HG02623 (cell line): ENCODE results near the gene TUBA4A.

Experiments used
- ATAC-seq: cut with Tn5 transposase; IDR thresholded peaks from one replicate; pipeline ENCODE4 v1.9.1; 2021; ENCODE audit warnings: moderate library complexity; ENCODE audit not compliant: unreplicated experiment

The TUBA4A gene

DNA sequence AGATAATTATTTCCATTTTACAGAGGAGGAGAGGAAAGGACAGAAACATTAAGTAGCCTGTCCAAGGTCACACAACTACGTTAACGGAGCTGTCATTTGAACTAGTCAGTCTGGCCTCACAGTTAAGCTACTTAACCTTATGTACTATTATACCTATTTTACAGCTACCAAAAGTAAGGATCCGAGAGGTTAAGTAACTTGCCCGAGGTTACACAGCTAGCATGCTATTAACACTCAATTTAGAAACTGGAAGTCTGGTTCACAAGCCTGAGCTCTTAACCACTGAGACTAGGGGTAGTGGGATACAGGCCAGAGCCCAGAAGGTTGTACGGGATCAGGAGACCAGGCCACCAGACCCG is 8.9 kb downstream of the TUBA4A start:
- ATAC-seq, result no peak

GRCh38 chr2:219243291-219243761 is 10.4 kb downstream of the TUBA4A start:
- ATAC-seq, result no peak

- no peak for ATAC-seq
Observed at GRCh38 chr2:219234331-219234730, 19.4 kb downstream of the TUBA4A start.

- ATAC-seq, result peak; percentile 1
Observed at GRCh38 chr2:219230059-219230540, 23.6 kb downstream of the TUBA4A start.

DNA sequence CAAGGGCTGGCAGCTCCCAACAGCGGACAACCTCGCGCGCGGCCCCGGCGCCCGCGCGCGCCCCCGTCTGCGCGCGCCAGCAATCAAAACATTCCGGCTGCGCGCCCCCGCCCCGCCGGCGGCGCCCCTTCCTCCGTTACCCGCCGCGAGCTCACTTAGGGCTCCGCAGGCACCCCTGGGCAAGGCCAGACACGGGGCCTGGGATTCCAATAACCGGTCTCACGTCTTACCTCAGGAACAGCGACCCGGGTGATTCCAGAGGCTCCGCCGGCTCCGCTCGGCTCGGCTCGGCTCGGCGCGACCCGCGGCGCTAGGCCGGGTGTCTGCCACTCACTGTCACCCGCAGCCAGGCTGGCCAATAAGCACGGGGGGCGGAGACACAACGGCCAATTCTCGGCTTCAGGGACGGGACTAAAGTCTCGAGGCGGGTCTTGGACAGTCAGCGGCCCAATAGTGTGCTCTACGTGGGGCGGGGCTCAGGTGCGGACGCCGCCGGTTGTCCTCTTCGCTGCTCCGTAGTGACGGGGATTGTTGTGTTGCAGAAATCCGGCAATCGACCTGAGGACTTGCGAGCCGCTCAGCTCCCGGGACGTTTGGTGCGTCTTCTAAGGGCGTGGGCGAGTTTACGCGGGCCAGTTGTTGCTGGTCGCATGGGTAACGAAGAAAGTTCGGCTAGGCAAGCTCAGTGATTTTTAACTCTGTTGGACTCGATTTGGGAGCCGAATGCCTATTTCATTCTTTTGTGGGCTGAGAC is 24.2 kb downstream of the TUBA4A start, which contains the start of the genes ANKZF1 and ATG9A:
Gene ANKZF1 (plus strand): TSS at position 502 of the 754 bp plus-strand sequence. CDS start 452 bp downstream, outside the sequence.
Gene ATG9A (minus strand): TSS at position 332 of the 754 bp plus-strand sequence. CDS start 1,612 bp downstream, outside the sequence.
- ATAC-seq, result peak; percentile 96

DNA sequence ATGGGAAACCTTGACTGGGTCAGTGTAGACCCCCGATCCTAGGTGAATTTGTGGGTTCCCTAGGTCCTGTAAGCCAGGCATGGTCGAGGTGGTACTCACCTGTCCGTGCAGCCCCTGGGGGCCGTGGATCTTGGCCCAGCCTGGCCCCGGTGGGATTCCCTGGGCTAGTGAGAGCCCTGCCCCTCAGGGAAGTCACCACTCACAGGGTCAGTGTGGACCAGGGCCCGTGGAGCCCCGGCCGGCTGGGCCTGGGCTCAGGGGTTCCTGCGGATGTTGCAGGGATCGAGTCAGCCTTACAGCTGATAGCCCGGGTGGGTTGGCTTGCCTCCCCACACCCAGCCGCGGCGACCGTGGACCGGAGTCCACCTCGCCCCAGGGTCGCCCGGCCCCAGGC is 24.8 kb downstream of the TUBA4A start:
- ATAC-seq, result peak; percentile 9

DNA sequence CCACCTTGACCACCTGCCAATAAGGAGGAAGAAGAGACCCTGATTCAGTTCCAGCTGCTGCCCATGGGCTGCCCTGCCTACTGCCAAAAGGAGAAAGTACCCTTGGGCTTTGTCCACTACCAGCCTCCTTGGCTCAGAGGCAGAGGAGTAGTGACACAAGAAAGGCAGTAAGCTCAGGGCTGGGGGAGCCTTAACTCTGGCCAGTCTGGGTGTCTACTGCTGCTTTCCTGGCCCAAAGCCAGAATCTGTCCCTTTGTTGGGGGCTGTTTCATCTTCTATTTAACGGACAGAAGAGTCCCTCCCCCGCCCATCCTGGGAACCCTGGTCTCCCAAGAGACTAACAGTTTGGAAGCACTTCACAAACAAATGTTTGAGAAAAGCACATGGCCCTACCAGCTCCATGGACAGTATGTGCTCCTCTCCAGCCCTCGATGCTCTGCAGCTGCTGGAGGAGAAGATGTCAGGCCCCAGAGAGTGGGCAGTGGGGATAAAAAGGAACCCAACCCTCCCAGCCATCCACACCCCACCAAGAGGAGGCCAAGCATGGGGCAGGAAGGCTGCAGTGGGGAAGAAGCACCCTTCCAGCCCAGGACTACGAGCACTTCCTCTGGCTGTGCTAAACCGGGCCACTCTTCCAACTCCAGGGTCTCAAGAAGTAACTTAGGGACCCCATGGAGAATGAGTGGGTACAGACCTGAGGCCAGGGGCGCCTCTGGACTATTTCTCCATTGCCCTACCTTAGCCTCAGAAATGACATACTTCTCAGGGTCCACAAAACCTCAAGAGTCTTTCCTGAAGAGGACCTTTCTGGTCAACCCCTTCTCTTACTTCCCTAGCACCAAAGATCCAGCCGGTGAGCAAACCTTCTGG is 25.4 kb downstream of the TUBA4A start:
- no peak for ATAC-seq

- no peak for ATAC-seq
Observed at GRCh38 chr2:219225350-219225749, 28.4 kb downstream of the TUBA4A start.

DNA sequence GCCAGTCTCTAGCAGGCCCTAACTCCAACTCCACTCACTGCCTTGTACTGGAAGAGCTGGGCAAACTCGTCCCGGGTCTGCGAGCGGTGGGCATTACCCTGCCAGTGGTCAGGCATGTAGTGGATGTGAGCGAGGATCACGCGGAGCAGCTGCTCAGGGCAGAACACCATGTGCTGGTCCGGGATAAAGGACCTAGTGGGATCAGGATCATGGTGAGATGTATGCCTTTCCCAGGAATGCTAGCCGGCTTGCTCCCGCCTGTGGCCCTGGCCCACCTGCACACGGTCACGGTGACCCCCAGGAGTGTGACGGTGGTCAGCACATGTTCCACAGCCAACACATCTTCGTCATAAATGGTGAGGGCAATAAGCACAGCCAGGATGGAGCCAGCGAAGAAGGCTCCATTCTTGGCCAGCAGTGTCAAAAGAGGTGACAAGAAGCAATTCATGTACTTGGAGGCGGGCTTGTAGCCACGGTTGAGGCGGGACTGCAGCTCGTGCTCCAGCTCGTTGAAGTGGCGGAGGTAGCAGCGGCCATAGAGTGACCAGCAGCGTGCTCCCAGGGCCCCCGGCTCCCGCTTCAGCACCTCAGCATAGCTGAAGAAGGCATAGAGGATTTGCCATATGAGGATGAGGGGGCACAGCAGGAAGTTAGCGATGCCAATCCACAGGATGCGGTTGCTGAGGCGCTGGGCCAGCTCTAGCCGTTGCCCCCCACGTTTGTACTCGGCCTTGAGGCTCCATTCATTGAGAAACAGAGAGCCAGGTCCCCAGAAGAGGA is 29.7 kb downstream of the TUBA4A start:
- ATAC-seq, result no peak

DNA sequence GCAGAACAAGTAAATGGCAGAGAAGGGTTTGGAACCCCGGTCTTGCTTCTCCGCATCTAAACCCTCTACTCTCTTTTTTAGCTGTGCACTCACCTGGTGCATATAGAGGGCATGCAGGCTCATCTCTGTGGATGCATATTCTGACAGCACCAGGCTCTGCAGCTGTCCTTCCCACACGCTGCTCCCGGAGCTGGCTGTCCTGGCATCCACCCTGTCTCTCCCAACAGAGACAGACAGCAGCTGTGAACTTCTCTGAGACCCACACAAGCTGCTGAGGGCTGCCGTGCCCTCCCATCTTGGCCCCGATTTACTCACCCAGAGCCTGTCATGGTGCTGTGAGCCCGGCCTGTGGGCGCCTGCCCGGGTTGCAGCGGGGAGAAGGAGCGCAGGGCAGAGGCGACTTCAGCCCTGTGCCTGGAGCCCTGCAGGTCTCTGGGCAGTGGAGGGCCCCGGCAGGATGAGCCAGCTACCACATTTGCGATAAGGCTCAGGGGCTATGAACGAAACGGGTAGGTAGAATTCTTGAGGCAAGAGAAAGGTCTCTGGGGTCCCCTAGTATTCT is 31.7 kb downstream of the TUBA4A start:
- ATAC-seq, result no peak

DNA sequence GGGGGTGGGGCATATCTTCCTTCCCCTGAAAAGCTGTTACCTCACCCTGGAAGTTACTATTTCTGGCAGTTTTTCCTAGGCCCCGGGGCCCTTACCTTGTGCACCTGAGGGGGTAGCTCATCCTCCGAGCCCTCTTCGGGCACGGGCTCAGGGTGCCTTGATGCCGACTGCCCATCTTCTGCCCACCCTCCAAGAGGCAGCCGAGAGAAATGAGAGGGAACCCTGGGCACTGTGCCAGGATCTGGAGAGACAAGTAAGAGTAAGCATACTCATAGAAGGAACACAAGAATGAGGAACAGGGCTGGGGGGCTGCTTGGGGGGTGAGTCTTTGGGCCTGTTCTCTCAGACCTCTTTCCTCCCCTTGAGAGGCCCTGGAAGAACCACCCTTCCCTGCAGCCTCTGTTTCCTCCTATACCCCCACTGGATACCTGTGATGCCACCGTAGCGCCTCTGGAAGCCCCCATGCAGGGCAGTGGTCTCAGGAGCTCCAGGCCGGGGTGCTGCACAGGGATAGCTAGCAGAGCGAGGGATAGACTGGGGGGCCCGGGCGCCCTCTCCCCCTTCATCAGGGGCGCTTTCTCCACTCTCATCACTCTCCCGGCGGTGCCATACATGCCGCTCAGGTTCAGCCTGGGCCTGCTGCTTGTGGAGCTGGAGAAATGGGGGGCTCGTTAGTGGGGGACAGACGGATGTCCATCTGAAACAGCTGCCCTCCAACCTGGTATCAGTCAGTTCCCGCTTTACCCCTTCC is 32.9 kb downstream of the TUBA4A start:
- ATAC-seq, result no peak

GRCh38 chr2:219219784-219220532 is 33.8 kb downstream of the TUBA4A start:
- ATAC-seq, result no peak

GRCh38 chr2:219218732-219219701 is 34.7 kb downstream of the TUBA4A start, which contains the start of gene ABCB6:
Gene ABCB6 (minus strand): TSS chr2:219218958. CDS start chr2:219218673, 285 bp downstream.
- peak; percentile 72 for ATAC-seq

GRCh38 chr2:219218217-219218731 is 35.4 kb downstream of the TUBA4A start:
- peak; percentile 18 for ATAC-seq

DNA sequence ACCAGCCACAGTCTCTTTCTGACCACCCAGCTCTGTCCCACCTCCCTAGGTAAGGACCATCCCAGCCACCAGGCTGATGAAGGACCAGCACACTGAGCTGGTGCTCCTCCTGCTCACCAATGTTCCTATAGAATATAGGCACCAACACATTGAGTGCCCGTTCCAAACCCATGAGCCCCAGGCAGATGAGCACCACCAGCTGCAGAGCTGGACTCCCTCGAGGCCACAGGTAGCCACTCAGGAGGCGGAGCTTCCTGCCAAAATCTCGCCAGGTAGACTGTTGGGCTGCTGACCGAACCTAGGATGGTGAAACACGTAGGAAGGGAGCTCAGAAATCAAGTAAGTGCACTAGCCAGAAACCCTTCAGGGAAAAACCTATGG is 37.2 kb downstream of the TUBA4A start:
- ATAC-seq, result no peak

- ATAC-seq, result no peak
Observed at GRCh38 chr2:219215871-219216534, 37.7 kb downstream of the TUBA4A start.

DNA sequence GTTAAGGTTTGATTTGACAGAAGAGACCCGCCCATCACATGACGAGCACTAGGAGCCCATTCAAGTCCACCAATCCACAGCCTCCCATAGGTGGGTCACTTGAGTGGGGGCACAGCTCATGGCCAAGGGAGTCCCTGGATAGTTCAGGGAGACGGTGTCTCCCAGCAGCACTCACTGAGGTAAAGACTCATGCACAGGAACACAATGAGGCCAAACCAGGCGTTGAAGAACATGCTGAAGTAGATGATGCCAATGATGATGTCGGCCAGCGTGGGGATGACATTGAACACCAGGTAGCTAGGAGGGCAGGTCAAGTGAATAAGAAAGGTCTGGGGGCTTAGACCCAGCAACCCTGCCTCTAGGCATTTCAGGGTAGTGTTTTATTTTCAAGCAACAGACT is 38.9 kb downstream of the TUBA4A start:
- no peak for ATAC-seq
